GM18861 (cell line): ENCODE measurements around the gene IL20RA.
"Not testable (repeated sequence)": the region's sequence is repeated elsewhere in the genome, so short reads cannot be mapped to it uniquely, and the experiment has no call there.

Source experiments
- ATAC-seq: cut with Tn5 transposase; IDR thresholded peaks from one replicate; pipeline ENCODE4 v1.9.1; 2021; ENCODE audit not compliant: unreplicated experiment

The IL20RA gene

GRCh38 chr6:137044366-137045221 is at the start of gene IL20RA:
TSS of gene IL20RA (minus strand) at chr6:137044965. CDS start at chr6:137044728, 237 bp downstream.
- no peak for ATAC-seq

- no peak for ATAC-seq
These were observed 48.7 kb upstream of the IL20RA start for GRCh38 chr6:137093183-137094069.

GRCh38 chr6:137092018-137092417 is 47.3 kb upstream of the IL20RA start:
- no peak for ATAC-seq

GRCh38 chr6:137089305-137089704 is 44.5 kb upstream of the IL20RA start:
- ATAC-seq: no peak

GRCh38 chr6:137087902-137088301 is 43.1 kb upstream of the IL20RA start:
- peak; percentile 57 for ATAC-seq

- ATAC-seq: no peak
These were observed 41.3 kb upstream of the IL20RA start for GRCh38 chr6:137086031-137086430.

- ATAC-seq: no peak
These were observed 40.3 kb upstream of the IL20RA start for GRCh38 chr6:137084865-137085617.

GRCh38 chr6:137084090-137084489 is 39.3 kb upstream of the IL20RA start:
- ATAC-seq: no peak

GRCh38 chr6:137081997-137082396 is 37.2 kb upstream of the IL20RA start:
- no peak for ATAC-seq

GRCh38 chr6:137080711-137081110 is 35.9 kb upstream of the IL20RA start:
- no peak for ATAC-seq

- ATAC-seq: peak; percentile 100
These were observed 31.7 kb upstream of the IL20RA start for GRCh38 chr6:137076277-137077068.

GRCh38 chr6:137075790-137076189 is 31.0 kb upstream of the IL20RA start:
- not testable (repeated sequence) for ATAC-seq

- no peak for ATAC-seq
These were observed 25.5 kb upstream of the IL20RA start for GRCh38 chr6:137070303-137070702.

- ATAC-seq: no peak
These were observed 22.6 kb upstream of the IL20RA start for GRCh38 chr6:137067399-137067798.

GRCh38 chr6:137058037-137058436 is 13.3 kb upstream of the IL20RA start:
- no peak for ATAC-seq

- ATAC-seq: no peak
These were observed 11.5 kb upstream of the IL20RA start for GRCh38 chr6:137056121-137056880.

- ATAC-seq: no peak
These were observed 7.2 kb upstream of the IL20RA start for GRCh38 chr6:137051790-137052472.

GRCh38 chr6:137049095-137049494 is 4.3 kb upstream of the IL20RA start:
- ATAC-seq: no peak

- ATAC-seq: no peak
These were observed 2.2 kb upstream of the IL20RA start for GRCh38 chr6:137046871-137047412.
